NCI-H2107 treated with DMSO at 0.1 percent for 48 hours (cell line): ENCODE measurements around the gene TENM4.
"Not testable (repeated sequence)": the region's sequence is repeated elsewhere in the genome, so short reads cannot be mapped to it uniquely, and the experiment has no call there.

Experiments
- DNase-seq: peaks from one replicate; lab custom pipeline; 2025; ENCODE audit not compliant: unreplicated experiment; lab: John Stamatoyannopoulos, UW

Gene TENM4

DNA sequence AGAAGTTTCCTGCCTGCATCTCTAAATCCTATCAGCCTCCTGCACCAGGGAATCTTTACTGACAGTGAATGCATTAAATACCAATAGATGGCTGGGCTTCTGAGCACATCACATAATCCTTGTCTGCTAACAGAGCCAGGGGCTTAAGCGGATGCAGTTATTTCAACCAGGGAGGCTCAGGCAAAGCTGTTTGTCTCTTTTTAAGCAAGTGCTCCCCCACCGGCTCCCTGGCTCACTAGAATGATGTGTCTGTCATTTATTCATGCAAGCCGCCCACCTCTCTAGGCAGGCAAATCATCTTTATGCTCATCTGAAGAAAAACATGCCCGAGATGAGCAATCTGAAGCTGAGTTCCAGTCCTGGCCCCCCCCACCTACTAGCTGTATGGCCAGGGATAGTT, 182.3 kb downstream of the TENM4 start:
- no peak for DNase-seq

DNA sequence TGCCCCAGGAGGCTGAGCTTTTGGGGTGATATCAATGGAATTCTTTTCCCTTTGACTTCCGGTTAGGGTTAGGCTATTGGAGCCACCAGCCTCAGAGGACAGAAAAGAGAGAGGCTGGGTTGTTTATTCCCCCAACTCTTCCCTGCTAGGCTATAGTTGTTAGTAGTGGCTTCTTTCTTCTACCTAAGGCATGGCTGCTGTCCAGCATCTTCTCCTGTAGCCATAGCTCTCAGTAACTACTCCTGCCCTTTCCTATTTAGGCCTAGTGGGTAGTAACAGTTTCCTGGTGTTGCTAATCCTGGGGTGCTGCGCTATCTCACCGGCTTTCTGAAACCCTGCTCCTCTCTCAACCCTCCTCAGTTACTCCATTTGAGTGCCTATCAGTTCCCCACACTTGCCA, 184.9 kb downstream of the TENM4 start:
- DNase-seq, result no peak

DNA sequence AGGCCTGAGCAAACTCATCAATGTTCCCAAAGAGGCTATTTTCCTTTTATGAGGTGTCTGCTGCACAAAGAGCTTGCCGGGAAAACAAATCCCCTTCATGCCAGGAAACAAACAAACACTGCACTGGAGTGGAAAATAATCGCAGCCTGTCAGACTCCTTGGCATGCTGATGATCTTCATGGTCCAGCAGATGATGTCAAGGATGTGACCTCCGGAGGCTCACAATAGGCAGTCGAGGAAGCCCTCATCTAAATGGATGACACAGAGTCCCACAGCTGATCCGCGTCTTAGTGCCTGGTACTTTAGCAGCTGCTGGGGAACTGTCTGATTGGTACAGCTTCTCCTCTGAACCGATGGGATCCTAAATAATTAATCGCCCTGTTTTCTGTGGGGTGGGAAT, 187.6 kb downstream of the TENM4 start:
- no peak for DNase-seq

DNA sequence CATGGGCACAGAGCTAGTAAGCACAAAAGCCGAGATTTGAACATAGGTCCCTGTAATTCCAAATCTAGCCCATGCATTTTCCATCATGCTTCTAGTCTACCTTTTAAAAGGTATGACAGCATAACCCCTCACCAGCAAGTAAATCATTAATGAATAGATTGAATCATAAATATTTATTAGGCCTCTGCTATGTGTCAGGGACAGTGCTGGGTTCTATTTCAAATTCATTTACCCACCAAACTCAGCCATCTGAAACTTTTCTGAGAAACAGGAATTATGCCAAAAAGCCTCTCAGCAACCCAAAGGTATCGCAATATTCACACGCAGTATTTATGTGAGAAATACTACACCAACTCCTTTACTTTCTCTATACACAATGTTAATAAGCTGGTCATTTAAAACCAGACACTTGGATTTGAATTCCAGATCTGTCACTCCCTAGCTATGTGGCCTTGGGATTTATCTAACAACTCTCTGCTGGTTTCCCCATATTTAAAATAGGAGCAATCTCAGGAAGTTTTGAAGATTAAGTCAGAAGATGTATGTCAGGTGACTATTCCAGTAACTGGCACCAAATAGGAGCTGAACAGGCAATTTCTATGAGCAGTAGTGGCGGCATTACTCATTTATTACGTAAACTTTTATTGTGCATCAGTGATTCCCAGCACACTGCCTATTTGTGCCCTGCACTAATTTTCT, 191.4 kb downstream of the TENM4 start:
- DNase-seq, result no peak

DNA sequence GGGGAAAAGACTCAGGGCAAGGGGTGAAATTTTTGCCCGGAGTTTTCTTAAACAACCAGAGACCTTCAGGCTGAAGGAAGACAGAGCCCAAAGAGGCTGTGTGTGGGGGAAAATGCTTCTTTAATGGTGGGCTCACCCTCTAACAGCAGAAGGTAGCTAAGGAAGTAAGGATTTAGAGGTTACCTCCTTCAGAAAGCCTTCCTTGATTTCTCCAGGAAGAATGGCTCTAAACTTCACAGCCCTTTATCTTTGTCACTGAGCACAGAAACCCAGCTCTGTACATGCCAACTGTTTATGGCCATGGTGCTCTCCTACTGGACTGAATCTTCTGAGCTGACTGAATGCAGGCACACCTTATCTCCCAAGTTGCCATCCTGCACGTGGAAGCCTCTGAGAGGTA, 196.0 kb downstream of the TENM4 start:
- DNase-seq, result no peak

DNA sequence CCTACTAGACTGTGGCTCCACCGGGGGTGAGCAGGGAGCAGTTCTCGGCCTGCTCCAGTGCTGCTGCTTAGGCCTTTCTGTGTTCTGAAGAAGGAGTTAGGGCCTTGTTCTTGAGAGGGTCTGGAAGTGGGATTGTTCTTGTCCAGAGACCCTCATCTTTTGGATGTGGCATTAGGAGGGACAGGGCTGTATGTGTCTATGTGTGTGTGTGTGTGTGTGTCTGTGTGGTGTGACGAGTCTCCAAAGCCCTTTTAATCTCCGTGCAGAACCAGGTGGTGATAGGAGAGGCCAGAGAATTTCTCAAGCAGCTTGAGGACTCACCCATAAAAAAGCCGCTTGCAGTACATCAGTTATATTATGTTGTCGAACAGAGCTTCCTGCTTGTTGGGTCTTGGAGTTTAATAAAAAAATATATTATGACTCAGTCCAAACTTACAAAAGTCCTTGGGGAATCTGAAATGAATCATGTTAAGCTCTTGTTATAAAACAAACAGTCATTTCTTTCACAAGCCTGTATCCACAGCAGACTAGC, 196.5 kb downstream of the TENM4 start:
- no peak for DNase-seq

DNA sequence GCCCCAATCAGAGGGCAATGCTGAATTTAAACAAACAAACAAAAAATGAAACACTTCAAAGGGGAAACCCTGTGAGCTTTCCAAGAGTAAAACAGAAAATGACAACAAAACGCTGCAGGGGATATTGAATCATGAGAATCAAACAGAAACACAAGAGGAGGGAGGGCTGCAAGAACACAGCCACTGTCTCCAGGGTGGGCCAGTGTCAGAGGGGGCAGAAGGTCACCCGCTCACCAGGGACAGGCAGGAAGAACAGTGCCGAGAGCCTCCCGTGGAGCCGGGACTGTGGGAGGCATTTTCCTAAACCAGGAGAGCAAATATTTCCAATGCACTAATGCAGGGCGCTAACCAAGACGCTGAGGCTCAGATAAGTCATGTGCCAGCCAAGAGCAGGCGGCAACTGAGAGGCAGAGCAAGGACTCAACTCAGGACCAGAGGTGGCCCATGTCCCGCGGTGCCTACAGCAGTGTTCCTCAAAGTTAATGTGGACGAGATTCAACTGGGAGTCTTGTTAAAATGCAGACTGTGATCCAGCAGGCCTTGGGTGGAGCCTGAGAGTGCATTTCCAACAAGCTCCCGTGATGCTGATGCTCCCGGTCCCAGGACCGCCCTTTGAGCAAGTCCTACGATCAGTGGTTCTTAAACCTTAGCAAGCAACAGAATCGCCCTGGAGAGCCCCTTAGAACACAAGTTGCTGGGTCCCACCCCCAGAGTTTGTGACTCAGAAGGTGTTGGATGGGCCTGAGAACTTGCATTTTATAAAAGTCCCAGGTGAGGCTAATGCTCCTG, 197.2 kb downstream of the TENM4 start:
- no peak for DNase-seq

DNA sequence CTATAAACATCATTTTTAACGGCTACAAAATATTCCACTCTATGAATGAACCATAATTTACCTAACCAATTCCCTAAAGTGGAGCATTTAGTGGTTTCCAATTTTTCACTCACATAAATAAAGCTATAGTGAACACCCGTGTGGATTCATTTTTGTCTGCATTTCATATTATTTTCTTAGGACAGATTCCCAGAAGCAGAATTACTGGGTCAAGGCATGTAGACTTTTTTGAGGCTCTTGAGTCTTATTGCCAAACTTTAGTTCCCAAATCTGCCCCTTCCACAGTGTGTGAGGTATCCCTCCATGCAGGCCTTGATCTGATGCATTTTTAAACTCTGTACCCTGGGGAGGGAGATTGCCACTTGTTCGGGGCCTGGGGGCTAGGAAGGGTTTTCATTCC, 198.2 kb downstream of the TENM4 start:
- no peak for DNase-seq

DNA sequence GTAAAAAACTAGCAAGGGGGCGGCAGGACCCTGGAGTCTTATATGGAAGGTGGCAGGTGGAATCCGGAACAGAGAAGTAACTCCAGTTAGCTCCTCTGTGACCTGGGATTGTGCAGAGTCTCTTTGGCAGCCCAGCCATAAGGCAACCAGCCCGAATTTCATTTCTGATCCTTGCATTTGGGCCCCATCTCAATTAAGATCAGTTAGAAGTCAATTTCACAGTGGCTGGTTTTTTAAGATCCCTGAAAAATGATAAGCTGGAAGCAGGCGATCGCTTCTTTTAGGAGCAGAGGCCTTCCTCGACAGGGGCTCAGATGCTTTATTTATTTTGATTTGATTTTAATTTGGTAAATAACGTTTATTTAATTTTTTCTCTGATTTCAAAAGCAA, 199.0 kb downstream of the TENM4 start:
- no peak for DNase-seq

DNA sequence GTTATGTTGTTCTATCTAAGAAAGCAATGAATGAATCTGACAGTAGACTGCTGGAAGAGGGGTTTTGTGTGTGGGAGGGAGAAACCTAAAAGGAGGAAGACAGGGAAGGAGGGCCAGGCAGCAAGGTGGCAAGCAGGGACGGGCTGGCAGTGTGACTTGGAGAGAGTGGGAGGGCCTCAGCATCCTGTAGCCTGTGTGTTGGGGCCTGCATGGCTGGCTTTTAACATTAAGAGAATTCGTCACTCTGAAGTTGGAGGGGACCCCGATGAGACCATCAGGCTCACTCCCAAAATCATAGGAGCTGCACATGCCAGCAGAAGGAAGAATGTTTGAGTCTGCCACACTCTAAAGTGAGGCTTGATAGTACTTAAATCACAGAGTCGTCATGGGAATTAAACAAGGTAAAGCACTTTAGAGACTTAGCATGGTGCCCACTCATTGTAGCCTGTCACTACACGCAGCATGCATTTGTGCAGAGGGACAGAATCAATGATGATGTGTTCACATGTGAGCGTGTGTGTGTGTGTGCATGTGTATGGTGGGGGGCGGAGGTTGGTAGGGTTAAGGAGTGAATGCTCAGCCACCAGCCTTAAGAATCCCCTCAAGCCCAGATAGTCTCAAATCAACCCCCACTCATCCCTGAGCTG, 199.5 kb downstream of the TENM4 start:
- no peak for DNase-seq

DNA sequence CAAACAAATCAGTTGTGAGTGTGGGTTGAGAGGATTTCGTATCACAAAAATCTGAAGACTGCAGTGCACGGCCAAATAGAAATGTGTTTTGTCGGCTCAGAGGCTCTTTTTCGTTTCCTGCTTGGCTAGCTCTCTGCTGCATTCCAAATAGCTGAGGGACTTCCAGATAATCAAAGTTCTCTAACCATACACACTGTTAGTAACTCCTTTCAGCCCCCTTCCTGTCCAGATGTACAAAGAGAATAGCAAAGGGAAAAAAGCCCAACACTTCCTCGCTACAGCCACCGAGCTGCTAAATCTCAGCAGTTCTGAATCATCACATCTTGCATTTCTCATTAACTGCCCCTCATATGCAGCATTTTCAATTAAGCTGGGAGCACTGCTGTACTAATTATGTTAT, 203.1 kb downstream of the TENM4 start:
- no peak for DNase-seq

DNA sequence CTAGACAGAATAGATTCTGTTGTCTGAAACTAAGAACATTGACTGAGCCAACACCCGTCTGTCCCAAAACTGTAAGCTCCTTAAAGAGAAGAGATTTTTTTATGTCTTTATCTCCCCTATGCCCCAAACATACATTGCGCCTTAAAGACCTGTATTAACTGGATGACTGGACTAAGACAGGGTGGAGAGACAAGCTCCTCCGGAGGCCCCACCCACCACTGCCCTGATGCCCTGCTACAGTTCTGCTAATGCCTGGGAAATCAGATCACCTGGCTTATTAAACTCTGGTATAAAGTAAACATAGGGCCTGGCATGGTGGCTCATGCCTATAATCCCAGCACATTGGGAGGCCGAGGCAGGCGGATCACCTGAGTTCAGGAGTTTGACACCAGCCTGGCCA, 203.7 kb downstream of the TENM4 start:
- DNase-seq, result no peak

DNA sequence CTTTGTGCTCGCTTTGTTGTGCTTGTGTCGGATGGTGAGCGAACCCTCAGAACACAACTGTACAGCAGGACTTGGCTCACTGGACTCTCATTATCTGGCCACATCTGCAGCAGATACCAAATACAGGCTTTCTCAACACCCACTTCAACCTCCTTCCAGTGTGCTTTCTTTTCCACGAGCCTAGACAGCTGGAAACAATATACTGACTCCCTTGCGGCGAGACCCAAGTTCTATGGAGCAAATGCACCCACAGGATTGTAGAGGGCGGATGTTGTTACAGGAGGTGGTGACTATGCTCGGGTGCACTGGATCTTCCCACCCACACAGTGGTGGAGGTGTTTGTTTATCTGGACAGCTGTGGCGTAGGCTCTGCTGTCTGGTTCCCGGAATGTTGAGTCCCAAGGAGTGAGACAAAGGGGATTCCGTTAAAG, 204.3 kb downstream of the TENM4 start:
- no peak for DNase-seq

DNA sequence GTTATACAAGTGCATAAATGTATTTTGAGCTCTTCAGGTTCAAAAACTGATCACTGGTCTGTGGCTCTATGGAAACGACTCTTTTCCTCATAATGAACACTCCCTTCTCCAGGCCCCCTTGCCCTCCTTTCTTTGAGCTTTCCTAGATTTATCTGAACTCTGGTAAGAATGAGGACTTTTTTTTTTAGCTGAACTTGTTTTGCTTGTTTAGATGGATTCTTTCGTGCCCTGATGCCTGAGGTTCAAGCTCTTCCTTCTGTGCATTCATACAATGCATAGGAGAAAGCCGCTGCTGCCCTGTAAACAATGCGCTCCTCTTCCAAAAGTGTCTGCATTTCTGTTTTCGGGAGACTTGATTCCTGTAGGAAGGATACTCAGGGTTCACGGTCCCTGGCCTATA, 205.1 kb downstream of the TENM4 start:
- no peak for DNase-seq

DNA sequence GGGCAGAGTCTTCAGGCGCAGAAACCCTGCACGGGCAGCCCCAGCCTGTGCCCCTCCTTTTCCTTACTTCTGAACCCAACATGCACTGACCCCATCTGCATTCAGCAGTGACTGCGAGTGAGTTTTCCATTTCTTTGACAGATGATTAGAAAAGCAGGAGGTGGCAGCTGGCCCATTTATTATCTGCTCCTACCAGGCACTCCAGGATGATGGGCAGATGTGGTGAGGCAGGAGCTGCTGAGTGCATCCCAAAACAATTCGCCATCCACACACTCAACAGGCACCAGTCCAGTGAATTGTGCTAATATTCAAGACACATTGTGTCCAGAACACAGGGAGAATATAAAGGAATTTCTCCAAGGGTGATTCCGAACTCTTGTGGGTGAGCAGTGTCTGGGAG, 208.5 kb downstream of the TENM4 start:
- no peak for DNase-seq

DNA sequence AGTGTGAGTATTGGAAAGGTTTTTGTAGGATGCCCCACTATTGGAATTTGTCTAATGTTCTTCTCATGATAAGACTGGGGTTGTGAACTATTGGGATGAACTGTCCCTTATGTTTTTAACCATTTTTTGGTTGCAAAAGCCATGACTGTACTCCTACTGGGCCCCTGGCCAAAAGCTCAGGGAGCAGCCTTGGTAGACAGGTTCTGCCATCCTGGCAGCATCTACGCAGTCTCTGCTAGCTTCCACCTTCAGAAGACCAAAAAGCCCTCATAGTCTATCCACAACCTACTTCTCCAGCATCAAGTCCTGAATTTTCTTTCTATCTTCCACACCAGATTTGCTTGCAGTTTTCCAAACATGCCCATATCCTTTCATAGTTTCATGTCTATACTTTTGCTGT, 211.8 kb downstream of the TENM4 start:
- no peak for DNase-seq

DNA sequence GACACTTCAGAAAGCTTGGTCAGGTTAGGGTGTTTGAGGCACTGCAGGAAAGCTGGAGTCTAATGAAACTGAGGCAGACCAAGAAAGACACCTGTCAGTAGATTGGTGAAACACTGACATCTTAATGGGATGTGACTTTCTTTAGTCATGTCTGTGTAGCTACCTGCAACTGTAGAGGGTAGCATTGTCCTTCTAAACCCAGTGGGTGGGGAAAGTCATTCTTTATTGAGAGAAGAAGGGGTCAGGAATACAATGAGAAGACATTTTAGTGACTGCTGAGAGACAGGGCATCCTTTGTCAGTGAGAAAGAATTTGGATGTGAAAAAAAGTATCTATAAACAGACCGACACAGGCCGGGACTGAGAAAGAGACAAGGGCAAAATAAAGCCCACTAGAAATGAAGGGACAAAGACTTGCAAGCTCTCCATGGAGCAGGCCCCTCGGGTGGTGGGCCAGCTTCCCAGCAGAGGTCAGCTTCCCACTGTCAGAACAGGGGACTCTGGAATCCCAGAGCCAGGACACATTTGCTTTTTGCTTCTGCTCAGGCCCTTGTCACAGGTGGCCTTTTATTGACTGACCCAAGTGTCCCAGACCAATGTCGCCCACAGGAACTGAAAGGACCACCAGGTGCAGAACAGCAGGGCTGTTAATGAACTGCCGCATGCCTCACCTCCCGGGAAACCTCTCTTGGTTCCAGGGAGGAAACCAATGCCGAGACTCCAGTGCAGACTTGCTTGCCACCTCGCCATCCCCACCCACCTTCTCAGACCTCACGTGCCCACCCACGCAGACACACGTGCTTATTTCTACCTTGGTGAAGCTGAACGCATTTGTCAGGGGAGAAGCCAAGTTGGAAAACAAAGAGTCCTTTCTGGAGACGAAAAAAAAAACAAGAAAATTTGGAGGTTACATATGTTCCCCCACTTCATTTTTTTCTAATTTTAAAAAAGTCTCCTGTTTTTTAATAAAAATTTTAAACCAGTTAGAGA, 212.8 kb downstream of the TENM4 start:
- no peak for DNase-seq

DNA sequence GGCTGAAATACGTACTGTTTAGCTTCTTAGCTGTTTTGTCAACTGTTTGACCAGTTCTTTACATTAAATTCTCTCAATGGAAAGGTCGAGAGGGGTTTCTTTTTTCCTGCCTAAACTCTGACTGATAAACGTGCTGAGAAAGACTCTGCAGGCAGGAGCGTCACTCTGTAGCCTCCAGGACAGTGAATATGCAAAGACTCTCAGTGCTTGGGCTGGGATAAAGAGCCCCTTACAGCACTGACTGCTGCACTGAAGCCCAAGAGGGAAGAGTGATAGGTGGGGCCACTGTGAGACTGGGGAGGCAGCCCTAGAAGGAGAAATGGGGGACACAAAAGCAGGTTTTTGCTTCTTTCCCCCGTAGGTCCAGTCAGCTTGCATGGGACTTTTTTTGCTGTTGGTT, 213.5 kb downstream of the TENM4 start:
- DNase-seq, result no peak

DNA sequence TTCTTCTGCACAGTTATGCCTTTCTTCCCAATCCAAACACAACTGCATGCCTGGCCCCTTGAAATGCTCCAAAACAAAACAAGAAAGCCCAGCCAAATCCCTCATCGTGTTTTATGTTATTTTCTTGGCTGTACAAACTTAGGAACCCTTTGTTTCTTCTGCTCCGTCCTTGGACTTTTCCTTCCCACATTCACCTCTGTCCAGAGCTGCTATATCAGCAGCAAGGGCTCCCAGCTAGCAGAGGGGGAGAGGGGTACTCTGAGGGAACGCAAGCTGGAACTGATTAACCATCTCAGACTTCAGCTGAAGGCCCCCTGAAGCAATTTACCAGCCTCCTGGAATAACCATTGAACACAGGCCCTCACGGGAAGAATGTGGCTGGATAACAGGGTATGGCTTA, 214.7 kb downstream of the TENM4 start:
- DNase-seq, result no peak

DNA sequence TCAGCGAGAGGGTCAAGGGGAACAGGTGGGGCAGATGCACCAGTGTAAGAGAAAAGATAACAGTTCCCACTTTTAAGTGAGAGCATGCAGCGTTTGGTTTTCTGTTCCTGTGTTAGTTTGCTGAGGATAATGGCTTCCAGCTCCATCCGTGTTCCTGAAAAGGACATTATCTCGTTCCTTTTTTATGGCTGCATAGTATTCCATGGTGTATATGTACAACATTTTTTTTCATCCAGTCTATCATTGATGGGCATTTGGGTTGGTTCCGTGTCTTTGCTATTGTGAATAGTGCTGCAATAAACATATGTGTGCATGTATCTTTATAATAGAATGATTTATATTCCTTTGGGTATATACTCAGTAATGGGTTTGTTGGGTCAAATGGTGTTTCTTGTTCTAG, 218.7 kb downstream of the TENM4 start:
- not testable (repeated sequence) for DNase-seq
